ENCODE data around the gene GKN2.
"Not testable (repeated sequence)": the region's sequence is repeated elsewhere in the genome, so short reads cannot be mapped to it uniquely, and the experiment has no call there.

GKN2 gene

DNA sequence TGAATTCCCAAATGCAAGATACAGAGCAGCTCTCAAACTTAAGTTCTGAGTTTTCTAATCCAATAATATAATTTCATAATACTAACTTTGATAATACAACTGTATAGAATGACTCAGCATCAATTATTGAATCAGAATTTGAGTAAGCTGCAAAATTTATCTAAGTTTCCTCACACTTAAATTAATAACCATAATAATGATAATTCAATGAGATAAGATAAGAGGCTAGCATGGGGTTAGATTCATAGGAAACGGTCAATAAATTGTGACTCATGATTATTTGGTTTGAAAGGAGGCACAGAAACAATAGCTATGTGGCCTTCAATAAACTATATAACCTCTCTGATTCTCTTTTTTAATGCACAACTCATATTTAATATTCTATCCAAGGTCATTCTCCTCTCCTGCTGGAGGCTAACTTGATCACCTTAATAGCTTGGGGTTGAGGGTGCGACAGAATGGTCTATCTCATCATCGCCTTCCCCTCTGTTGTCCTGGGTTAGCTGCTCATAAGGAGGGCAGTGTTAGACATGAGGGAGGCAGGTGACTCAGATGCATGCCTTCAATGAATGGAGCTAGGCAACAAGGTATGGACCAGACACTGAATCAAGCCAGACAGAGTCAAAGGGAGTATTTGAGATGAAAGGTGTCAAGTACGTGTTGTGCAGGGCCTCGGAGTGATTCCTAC lies 45.3 kb downstream of the GKN2 start:
- H3K4me1 Mint-ChIP-seq: peaks cover 7% of the 10 kb centered on the region
- H3K27ac Mint-ChIP-seq: no peak overlapping the region
- no peak for DNase-seq
- H3K9me3 Mint-ChIP-seq: peaks cover 26% of the 10 kb centered on the region
- no peaks in the 10 kb centered on the region for H3K36me3 Mint-ChIP-seq (ENCODE audit: low read depth)
- peaks cover 7% of the 10 kb centered on the region for H3K27me3 Mint-ChIP-seq (ENCODE audit: low read depth, poor library complexity)
- H3K4me3 Mint-ChIP-seq: no peak overlapping the region
- TF ChIP-seq, protein P1, sequence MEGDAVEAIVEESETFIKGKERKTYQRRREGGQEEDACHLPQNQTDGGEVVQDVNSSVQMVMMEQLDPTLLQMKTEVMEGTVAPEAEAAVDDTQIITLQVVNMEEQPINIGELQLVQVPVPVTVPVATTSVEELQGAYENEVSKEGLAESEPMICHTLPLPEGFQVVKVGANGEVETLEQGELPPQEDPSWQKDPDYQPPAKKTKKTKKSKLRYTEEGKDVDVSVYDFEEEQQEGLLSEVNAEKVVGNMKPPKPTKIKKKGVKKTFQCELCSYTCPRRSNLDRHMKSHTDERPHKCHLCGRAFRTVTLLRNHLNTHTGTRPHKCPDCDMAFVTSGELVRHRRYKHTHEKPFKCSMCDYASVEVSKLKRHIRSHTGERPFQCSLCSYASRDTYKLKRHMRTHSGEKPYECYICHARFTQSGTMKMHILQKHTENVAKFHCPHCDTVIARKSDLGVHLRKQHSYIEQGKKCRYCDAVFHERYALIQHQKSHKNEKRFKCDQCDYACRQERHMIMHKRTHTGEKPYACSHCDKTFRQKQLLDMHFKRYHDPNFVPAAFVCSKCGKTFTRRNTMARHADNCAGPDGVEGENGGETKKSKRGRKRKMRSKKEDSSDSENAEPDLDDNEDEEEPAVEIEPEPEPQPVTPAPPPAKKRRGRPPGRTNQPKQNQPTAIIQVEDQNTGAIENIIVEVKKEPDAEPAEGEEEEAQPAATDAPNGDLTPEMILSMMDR (IDR thresholded peaks at IDR 0.05): no peak

DNA sequence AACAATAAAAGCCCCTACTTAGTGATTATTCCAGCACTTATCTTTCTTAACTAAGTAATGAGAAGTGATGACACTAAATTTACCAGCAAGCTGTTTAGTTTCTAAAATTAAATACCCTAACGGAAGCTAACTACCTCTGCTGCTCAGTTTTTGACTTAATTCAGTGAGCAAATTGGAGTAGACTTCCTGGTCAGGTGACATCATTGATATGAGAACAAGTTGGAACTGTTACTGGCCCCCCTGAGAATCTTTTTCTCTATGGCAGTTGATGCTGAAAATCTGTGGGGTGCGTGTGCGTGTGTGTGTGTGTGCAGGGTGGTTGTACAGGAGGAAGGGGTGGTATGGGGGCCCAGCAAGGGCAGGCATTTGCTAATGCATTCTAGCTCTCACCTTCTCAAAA lies 46.0 kb downstream of the GKN2 start:
- H3K4me3 Mint-ChIP-seq: no peak overlapping the region
- peaks cover 33% of the 10 kb centered on the region for H3K9me3 Mint-ChIP-seq
- H3K36me3 Mint-ChIP-seq (ENCODE audit: low read depth): peaks cover 3% of the 10 kb centered on the region
- TF ChIP-seq, protein P1 (IDR thresholded peaks at IDR 0.05): no peak
- H3K27ac Mint-ChIP-seq: no peak overlapping the region
- DNase-seq: no peak
- H3K27me3 Mint-ChIP-seq (ENCODE audit: low read depth, poor library complexity): peaks cover 7% of the 10 kb centered on the region
- peaks cover 7% of the 10 kb centered on the region for H3K4me1 Mint-ChIP-seq

DNA sequence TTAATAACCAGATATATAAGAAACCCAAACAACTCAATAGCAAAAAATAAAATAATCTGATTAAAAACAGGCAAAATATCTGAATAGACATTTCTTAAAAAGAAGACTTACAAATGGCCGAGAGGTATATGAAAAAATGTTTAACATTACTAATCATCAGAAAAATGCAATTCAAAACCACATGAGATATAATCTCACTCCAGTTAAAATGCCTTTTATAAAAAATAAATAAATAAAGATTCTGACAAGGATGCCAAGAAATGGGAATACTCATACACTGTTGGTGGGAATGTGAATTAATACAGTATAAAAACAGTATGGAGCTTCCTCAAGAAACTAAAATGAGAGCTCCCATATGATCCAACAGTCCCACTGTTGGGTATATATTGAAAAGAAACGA lies 47.6 kb downstream of the GKN2 start:
- Mint-ChIP-seq H3K4me3 (no peak overlapping the region), H3K27ac (no peak overlapping the region), H3K4me1 (peaks cover 7% of the 10 kb centered on the region), H3K36me3 (ENCODE audit: low read depth) (peaks cover 9% of the 10 kb centered on the region), H3K27me3 (ENCODE audit: low read depth, poor library complexity) (peaks cover 7% of the 10 kb centered on the region), H3K9me3 (peaks cover 43% of the 10 kb centered on the region)
- no peak for DNase-seq
- TF ChIP-seq, protein P1 (IDR thresholded peaks at IDR 0.05): no peak

DNA sequence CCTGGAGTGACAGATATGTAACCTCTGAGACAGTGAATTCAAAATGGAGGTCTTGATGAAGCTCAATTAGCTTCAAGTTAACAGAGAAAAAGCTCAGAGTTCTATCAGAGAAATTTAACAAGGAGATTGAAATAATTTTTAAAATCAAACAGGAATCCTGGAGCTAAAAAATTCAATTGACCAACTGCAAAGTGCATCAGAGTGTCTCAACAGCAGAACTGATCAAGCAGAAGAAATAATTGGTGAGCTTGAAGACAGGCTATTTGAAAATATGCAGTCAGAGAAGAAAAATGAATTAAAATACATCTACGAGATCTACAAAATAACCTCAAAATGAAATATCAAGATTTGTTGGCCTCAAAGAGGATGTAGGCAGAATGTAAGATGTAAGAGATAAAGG lies 51.1 kb downstream of the GKN2 start:
- Mint-ChIP-seq H3K27ac (no peak overlapping the region), H3K4me1 (no peaks in the 10 kb centered on the region), H3K4me3 (no peak overlapping the region)

DNA sequence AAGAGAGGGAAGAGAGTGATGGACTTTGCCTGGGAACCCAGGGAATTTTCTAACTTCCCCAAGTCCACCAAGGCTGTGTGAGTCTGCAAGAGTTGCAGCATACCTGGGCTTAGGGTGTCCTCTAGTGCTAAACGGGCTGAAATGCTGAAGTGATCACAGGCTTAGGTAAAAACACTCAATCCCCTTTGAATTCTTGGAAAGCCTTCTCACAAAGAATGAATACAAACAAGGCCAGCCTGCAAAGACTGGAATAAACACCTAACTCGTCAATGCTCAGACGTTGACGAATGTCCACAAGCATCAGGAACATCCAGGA lies 51.5 kb downstream of the GKN2 start:
- Mint-ChIP-seq H3K4me3 (no peak overlapping the region), H3K4me1 (no peaks in the 10 kb centered on the region), H3K27me3 (ENCODE audit: low read depth, poor library complexity) (peaks cover 3% of the 10 kb centered on the region), H3K9me3 (peaks cover 47% of the 10 kb centered on the region), H3K27ac (no peak overlapping the region), H3K36me3 (ENCODE audit: low read depth) (peaks cover 9% of the 10 kb centered on the region)
- no peak for DNase-seq
- TF ChIP-seq, protein P1 (IDR thresholded peaks at IDR 0.05): no peak

More for the DNA sequence above, 51.1 kb downstream of the GKN2 start:
- TF ChIP-seq, protein P1 (IDR thresholded peaks at IDR 0.05): no peak
- Mint-ChIP-seq H3K36me3 (ENCODE audit: low read depth) (peaks cover 9% of the 10 kb centered on the region), H3K27me3 (ENCODE audit: low read depth, poor library complexity) (peaks cover 3% of the 10 kb centered on the region), H3K9me3 (peaks cover 47% of the 10 kb centered on the region)
- DNase-seq: no peak

DNA sequence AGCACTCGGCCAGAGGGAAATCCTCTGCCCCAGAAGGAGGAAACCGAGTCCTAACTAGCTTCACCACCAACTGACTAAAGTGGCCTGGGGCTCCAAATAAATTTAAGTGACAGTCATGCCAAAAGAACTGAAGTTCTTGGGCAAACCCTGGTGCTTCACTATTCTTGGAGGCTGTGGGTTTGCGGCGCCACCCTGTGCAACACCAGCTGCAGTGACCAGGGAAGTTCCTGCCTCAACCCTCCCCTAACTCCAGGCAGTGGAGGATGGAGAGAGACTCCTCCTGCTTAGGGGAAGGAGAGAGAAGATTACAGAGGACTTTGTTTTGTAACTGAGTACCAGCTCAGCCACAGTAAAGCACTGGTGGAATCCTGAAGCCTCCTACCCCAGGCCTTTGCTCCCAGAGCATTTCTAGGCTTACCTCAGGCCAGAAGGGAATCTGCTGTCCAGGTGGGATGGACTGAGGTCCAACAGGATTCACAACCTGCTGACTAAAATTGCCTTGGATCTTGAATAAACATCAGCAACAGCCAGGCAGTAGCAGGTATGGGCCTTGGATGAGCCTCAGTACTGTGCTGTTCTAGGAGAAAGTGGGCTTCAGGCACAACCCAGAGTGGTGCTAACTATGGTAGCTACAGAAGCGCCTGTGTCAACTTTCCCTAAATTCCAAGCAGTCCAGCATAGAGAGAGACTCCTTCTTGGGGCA lies 52.0 kb downstream of the GKN2 start:
- DNase-seq: no peak
- H3K27ac Mint-ChIP-seq: no peak overlapping the region
- H3K36me3 Mint-ChIP-seq (ENCODE audit: low read depth): peaks cover 9% of the 10 kb centered on the region
- TF ChIP-seq, protein P1 (IDR thresholded peaks at IDR 0.05): no peak
- peaks cover 3% of the 10 kb centered on the region for H3K27me3 Mint-ChIP-seq (ENCODE audit: low read depth, poor library complexity)
- H3K9me3 Mint-ChIP-seq: peaks cover 47% of the 10 kb centered on the region
- no peaks in the 10 kb centered on the region for H3K4me1 Mint-ChIP-seq
- no peak overlapping the region for H3K4me3 Mint-ChIP-seq

DNA sequence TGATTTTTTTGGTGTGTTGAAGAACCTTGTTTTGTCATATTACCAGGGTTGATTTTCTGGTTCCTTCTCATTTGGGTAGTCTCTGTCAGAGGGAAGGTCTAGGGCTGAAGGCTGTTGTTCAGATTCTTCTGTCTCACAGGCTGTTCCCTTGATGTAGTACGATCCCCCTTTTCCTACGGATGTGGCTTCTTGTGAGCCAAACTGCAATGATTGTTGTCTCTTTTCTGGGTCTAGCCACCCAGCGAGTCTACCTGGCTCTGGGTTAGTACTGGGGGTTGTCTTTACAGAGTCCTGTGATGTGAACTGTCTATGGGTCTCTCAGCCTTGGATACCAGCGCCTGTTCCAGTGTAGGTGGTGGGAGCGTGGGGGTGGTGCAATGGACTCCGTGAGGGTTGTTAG lies 56.7 kb downstream of the GKN2 start:
- H3K9me3 Mint-ChIP-seq; H3K36me3 Mint-ChIP-seq (ENCODE audit: low read depth); H3K4me3 Mint-ChIP-seq; H3K27me3 Mint-ChIP-seq (ENCODE audit: low read depth, poor library complexity); H3K4me1 Mint-ChIP-seq; DNase-seq; H3K27ac Mint-ChIP-seq: not testable (repeated sequence)
